NOMO-1 treated with dmso at 0.1 percent for 144 hours (cell line): ENCODE measurements around the gene LYSMD2.
"Not testable (repeated sequence)": the region's sequence is repeated elsewhere in the genome, so short reads cannot be mapped to it uniquely, and the experiment has no call there.

Experiments used
- DNase-seq: peaks from one replicate; lab custom pipeline; 2025; ENCODE audit not compliant: unreplicated experiment; lab: John Stamatoyannopoulos, UW

The LYSMD2 gene, protein sequence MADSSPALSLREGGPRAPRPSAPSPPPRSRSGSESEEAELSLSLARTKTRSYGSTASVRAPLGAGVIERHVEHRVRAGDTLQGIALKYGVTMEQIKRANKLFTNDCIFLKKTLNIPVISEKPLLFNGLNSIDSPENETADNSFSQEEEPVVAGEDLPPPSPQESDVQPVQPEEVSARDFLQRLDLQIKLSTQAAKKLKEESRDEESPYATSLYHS

DNA sequence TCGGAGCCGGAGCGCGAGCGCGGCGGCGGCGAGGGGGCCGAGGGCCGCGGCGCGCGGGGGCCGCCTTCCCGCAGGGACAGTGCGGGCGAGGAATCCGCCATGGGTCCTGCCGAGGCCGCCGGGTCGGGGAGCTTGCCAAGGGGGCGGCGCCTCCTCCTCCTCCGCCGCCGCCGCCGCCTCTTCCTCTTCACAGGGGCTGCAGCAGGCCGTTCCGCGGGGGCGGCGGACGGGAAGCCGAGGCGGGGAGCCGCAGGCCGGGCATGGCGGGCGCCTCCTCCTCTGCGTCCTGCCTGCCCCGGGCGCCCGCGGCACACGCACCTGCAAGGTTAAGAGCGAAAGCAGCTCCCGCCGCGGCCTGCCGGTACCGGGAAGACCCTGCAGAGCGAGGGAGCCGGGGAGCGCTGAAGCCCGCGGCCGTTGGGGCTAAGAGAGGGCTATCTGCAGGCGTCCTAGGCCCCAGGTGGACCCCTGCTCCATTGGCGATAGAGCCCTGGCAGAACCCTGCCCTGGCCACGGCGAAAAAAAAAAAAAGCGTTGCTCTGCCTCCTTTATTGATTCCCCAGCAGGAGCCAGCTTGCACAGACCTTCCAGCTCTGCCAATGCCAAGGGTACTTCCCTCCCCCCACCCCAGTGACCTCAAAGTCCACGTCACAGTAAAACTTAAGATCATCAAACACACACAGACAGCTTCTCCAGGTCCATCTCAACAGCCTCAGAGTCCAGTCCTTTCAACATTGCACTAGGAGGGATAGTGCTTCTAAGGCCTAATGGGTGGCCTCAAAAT, at the start of gene LYSMD2:
TSS of gene LYSMD2 (minus strand) at position 134 of the 784 bp plus-strand sequence. CDS start at position 101, 33 bp downstream.
- DNase-seq: peak; percentile 39

DNA sequence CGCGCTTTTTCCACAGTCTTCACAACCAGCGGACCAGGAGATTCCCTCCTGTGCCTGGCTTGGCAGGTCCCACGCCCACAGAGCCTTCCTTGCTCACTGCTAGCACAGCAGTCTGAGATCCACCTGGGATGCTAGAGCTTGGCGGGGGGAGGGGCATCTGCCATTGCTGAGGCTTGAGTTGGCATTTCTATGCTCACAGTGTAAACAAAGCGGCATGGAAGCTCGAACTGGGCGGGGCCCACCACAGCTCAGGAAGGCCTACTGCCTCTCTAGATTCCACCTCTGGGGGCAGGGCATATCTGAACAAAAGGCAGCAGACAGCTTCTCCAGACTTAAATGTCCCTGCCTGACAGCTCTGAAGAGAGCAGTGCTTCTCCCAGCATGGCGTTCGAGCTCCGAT, 49.7 kb upstream of the LYSMD2 start:
- DNase-seq: not testable (repeated sequence)

DNA sequence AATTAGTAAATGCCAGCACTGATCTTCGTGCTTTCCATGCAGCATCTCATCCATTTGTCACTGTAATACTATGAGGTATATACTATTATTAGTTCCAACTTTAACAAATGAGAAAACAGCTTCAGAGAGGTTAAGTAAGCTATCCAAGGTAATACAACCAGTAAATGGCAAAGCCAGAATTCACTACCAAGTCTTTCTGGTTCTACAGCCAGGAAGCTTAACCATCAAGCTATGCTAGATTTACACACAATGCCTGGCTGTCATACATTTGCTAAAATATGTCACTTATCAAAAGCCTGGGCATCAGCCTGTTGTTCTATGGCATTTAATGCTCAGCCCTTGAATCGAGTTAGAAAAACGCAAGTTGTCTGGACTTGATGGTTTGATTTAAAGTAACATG, 46.5 kb upstream of the LYSMD2 start:
- DNase-seq: no peak

DNA sequence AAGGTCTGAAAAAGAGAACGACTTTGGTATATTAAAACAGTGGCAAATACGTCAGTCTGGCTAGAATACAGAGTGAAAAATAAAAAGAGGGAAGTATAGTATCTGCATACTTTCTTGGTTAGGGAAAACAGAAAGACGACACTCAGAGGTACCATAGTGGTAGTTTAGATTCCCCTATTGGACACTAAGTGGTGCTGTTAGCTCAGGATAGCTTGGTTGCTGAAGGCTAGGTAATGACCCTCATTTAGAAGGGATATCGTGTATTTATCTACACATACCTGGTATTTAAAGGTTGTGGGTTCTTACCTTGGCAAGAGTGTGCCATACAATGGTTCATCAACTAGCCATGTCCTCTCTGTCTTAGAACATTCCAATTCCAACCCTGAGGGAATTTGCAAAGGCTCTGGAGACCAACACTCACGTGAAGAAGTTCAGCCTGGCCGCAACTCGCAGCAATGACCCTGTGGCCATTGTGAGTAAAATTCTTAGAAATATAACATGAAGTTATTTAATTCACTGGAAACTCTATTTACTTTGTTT, 45.0 kb upstream of the LYSMD2 start:
- no peak for DNase-seq

DNA sequence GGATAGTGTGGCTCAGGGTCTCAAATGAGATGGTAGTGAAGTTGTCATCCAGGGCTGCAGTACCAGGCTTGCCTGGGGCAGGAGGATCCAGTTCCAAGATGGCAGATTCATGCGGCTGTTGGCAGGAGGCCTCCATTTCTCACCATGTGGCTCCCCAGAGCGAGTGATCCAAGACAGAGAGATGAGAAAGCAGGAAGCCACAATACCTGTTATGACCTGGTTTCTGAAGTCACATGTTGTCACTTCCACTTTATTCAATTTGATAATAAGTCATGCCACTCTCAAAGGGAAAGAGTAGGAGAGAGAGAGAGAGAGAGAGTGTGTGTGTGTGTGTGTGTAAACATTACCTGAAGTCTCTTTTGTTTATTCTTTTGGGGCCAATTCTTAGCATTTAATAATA, 44.1 kb upstream of the LYSMD2 start:
- no peak for DNase-seq

DNA sequence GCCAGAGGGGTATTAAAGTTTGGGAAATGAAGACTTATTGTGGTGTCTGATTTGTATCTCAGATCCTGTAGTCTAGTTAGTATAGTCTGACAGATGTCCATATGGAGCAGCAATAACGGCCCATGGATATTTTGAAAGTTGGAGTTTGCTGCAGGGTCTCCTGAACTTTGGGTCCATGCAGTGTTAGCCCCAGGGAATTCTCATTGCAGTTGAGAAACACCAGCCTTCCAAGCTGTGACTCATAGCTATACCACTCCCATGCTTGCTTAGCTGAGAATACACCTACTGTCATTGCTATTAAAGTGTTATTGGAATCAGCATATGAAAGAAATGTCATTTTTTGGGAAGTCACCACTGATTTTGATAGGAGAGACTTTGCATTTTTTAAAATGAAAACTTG, 43.2 kb upstream of the LYSMD2 start:
- no peak for DNase-seq

DNA sequence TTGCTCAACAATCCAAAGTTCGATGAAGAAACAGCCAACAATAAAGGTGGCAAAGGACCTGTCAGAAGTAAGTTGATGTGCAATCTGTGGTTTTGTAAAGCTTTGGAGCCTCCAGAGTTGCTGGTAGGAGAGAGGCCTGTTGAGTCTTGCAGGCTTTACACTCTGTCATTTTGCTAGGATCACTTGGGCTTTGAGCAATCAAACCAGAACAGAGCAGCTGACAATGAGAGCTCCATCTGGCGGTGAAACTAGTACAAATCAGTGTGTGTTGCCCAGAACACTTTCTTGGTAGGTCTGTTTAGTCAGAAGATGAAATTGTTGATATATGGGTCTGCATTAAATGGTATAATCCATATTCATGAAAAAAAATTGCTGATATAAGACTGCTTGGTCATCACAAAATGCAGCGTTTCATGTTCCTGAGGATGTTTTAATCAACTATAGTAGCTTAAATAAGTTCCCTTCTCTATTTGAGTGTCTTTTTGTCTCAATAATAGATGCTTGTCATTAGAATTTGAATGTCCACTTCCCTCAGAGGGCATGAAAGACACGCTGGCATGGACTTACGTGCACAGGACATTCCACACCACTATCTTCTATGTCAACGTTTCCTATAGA, 39.6 kb upstream of the LYSMD2 start:
- DNase-seq: peak; percentile 53

DNA sequence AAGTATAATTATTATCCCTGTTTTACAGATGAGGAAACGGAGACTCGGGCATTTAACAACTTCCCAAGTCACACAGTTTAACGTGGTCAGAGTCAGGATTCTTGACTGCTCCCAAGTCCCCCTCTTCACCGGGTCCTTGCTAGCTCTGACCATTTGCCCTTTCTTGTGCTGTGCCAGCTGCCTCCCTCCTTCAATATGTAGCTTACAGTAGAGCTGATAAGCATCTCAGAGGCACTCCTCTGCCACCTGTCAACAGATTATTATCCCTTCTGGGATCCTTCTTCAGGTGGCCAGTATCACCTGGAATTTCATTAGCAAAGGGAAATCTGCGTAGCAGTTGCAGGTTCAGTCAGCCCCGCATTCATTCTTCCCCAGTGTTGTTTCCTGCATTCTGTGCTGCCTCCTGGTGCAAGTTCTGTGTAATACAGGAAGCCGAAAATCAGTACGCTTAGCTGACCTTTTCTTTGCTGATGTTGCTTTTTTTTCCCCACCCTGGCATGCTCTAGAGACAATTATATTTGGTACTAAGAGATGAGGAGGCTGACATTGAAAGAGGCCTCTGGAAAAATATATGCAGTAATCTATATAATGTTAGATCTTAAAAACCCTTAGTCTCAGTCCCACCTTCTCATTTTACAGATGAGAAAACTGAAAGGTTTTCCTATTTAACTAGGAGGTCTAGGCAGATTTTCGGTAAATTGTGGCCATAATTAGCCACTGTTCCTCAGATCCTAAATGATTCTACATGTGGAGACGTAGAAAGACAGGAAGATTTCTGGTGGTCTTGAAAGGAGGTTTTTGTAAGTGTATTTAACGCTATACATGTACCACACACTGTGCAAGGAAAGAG, 38.7 kb upstream of the LYSMD2 start:
- DNase-seq: no peak

DNA sequence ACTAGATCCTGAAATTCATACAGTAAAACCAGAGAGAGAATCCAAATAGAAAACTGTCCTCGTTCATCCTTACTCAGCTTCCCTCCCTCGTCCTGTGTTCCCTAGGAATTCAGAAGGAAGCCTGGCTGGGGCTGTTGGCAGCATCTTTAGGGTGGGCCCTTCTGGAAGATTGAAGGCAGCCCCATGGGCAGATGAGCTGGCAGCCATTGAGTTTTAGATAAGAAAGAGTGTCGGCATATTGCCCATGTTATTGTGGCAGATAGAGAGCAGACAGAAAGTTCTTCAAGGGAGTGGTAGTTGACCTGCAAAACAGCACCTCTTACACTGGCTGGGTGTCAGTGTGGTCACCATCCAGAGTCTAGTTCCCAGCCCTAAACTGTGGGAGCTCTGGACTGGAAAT, 37.5 kb upstream of the LYSMD2 start:
- no peak for DNase-seq

DNA sequence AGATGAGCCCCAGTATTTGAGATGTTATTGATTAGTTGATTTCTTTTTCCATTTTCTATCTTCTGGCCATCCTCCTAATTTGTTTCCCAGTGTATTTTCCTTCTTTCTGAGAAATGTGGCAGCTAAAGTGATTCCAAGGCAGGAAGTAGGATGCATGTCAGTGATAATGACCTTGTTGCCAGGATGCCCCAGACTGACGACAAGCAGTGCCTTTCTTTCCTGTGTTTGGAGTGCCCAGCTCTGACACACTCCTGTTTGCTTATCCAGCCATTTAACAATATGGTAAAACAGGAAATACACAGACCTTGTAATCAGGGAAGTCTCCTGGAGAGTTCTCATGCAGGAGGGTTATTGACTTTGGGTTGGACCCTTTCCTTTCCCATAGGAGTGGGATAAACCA, 34.3 kb upstream of the LYSMD2 start:
- DNase-seq: no peak

DNA sequence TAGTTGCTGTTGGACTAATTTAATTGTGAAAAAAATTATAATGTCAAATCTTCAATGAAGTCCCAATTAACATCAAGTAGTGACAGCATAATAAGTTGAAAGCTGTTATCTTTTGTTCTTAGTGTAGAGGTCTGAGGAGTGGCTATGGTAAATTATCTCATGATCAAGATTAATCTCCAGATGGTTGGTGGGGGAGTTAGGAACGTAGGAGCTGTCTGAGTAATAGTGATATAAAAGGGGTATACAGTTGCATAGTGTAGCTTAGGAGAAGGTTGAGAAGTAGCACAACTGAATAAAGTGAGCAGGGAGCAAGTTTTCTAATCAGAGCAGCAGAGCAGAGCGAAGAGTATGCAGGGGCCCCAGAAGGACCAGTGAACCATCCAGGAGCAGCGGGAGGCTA, 33.4 kb upstream of the LYSMD2 start:
- DNase-seq: no peak

DNA sequence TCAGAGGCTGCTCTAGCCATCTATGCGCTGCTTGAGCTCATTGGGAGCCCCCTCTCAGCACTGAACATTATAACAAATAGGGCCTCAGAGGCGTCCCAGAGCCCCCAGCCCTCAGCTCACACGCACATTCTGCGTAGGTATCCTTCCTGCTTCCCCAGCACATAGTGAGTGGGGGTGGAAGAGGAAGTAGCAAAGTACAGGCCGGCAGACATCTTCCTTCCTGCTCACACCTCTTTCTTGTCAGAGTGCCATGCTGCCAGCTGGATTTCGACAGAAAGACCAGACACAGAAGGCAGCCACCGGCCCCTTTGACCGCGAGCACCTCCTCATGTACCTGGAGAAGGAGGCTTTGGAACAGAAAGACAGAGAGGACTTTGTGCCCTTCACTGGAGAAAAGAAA, 30.6 kb upstream of the LYSMD2 start:
- peak; percentile 45 for DNase-seq

DNA sequence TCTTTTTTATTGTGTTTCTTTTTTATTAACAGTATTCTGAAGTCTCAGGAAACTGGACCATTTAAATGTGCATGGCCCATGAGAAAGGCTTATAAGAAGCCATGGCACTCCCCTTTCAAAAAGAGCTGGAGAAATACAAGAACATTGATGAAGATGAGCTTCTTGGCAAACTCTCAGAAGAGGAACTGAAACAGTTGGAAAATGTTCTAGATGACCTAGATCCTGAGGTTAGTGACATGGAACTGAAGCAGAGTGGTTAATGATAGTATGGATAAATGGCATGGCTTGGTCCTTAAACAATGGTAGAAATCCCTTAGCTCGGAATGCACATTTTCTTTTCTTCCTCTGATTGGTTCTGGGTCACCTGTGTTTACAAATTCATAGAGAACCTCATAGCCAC, 28.9 kb upstream of the LYSMD2 start:
- no peak for DNase-seq

DNA sequence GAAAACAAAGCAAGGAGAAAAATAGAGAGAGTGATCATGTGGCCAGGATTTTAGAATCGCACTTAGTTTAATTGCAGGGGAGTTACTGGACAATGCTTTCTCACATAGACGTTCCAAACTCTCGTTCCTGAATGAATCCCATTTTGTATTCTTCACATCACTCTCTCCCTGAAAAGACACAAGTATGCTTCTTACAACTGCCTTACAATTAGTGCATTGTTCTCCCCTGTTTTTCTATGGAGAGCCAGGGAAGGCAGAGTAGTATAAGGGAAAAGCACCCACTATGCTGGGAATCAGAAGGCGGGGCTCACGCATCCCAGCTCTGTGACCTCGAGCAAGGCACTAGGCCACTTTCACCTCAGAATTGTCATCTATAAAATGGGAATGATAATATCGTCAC, 28.3 kb upstream of the LYSMD2 start:
- DNase-seq: no peak

DNA sequence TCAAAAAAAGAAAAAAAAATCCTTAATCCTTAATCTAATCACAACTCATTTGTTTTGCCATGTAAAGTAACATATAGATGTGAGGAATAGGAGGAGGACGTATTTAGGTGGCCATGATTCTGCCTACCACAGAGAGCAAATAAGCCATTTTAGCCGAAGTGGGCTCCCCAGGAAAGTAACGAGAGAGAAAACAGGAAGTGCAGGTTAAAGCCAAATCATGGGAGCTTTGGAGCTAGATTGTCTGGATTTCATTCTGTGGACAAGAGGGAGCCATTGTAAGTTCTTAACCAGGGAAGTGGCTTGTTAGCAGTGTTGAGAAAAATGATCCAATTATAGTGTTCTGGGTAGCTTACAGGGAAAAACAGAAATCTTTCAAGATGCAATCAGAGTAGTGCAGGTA, 23.4 kb upstream of the LYSMD2 start:
- DNase-seq: no peak

DNA sequence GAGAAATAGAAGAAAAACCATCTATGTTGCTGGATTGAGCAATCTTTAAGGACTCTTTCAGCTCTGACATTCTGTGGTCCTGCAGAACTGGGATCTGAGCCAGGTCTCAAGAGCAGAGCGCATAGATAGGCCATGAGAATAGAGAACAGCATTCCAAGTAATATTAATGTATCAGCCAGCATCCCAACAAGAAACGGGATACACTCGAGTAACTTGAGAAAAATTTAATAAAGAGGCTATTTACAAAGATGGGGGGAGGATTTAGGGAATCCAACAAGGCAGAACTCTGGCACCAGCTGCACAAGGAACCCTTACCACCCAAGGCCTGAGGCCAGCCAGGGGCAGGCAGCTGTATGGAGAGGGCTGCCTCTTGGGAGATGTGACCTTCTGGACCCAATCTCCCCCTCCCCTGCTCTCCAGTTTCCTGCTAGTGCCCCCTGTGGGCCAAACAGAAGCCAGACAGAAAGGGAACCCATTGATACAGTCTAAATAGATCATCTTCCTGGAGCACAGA, 22.2 kb upstream of the LYSMD2 start:
- no peak for DNase-seq

DNA sequence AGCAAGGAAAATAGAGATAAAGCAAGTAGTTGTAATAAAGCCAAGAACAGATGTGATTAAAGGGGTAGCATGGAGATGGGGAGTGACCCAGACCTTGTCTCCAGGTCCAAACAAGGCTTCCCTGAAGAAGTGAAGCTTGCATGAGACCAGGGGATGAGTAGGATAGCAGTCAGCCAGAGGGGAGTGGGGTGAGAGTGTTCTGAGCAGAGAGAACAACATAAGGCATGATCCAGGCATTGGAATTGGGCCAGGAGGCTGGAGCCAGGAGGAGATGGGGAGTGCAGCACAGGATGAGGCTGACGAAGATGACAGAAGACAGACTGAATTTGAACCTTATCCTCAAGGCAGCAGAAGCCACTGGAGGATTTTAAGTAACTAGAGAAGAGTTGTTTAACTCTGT, 21.2 kb upstream of the LYSMD2 start:
- DNase-seq: no peak

DNA sequence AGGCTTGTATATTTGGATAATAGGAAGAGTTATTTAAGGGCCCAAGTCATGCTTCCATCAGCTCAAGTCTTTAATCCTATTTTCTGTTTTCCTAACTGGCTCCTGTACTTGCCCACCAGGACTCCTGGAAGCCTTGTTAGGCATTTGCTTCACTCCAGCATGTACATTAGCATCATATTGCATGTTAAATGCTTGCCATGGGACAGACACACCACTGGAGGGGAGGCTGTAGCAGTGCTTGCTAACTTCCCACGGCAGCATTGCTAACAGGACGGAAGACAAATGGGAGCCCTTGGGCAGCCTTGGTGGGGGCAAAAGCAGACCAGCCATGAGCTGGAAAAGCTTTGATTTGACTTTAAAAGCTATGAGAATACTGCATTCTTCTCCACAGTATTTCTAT, 20.0 kb upstream of the LYSMD2 start:
- DNase-seq: no peak

DNA sequence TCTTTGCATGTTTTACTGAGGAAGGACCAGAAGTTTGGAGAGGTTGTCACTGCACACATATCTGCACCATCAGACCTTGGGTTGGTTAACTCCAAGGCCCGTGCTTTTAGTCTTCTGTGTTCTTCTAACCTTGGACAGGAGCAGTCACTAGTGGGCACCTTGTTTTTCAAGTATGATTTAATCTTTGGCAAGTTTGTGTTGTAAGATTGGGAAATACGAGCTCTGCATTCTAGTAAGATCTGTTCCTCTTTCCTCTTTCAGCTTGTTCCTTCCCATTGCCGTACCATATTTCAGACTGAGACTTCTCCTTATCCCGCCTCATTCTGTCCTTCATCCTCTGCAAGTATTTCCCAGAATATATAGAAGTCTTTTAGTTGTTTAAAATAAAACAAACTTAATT, 19.0 kb upstream of the LYSMD2 start:
- DNase-seq: peak; percentile 58

DNA sequence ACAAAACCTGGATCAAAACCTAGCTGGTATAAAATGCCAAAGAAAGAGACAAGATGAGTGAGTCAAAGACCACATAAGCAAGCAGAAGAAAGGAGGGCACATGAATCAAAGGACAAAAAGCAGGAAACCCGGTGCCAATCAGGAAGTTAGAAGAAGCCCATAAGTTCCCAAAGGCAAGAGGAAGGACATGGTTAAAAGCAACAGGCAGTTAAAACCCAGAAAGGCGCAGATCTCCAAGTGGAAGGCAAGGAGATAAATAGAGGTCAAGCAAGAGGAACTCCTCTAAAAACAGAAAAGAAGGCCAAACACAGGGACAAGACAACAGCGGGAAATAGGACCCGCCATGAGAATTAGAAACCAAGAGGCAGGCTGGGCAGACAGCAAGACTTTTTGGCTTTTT, 18.3 kb upstream of the LYSMD2 start:
- no peak for DNase-seq

DNA sequence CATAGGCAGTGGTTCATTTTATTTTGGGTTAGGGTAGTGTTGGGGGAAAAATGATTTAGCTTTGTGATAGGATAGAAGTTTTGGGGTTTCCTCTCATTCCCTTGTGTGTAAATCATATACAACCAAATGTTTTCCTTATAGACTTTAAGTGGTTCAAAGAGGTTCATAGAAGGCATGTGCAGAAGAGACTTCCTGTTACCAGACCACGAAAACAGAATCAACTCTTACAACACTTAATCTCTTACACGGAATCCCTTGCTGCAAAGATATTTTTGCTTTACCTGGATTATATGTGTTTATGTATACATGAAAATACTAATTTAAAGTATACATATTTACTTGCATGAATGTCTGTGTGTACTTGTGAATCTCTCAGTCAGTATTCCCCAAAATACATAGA, 16.8 kb upstream of the LYSMD2 start:
- no peak for DNase-seq
